IPS-18a (cell line): ENCODE data around the gene COL4A4.
A peak's percentile ranks its signal among the peaks of the same experiment; 100 is the strongest.
"Not testable (repeated sequence)": the region's sequence is repeated elsewhere in the genome, so short reads cannot be mapped to it uniquely, and the experiment has no call there.

Experiments used
- H3K27ac ChIP-seq: one replicate; pipeline ENCODE4 v1.5.1; 2013; ENCODE audit warnings: low read length
- H3K27me3 ChIP-seq: one replicate; pipeline ENCODE4 v1.6.1; 2013; ENCODE audit warnings: mild to moderate bottlenecking, low read length; ENCODE audit not compliant: control insufficient read depth, insufficient read depth
- H3K36me3 ChIP-seq: one replicate; pipeline ENCODE4 v1.6.1; 2013; ENCODE audit warnings: low read depth, low read length; ENCODE audit not compliant: control insufficient read depth
- H3K4me1 ChIP-seq: one replicate; pipeline ENCODE4 v1.6.1; 2013; ENCODE audit warnings: low read depth, low read length; ENCODE audit not compliant: control insufficient read depth
- H3K4me3 ChIP-seq: one replicate; pipeline ENCODE4 v1.5.1; 2013; ENCODE audit warnings: low read length
- H3K9ac ChIP-seq: one replicate; pipeline ENCODE4 v1.6.1; 2013; ENCODE audit warnings: mild to moderate bottlenecking, low read length, moderate library complexity
- H3K9me3 ChIP-seq: one replicate; pipeline ENCODE4 v1.6.1; 2013; ENCODE audit warnings: low read depth, low read length; ENCODE audit not compliant: control insufficient read depth

The COL4A4 gene

GRCh38 chr2:227185615-227186232 is 21.7 kb upstream of the COL4A4 start:
- peaks cover 17% of the 10 kb centered on the region for H3K4me1 ChIP-seq
- H3K9ac ChIP-seq = no peak overlapping the region
- H3K27ac ChIP-seq = no peak overlapping the region
- no peak overlapping the region for H3K4me3 ChIP-seq
- H3K27me3 ChIP-seq = no peaks in the 10 kb centered on the region
- H3K36me3 ChIP-seq = no peaks in the 10 kb centered on the region
- no peaks in the 10 kb centered on the region for H3K9me3 ChIP-seq

- peaks cover 17% of the 10 kb centered on the region for H3K4me1 ChIP-seq
- H3K27ac ChIP-seq = no peak overlapping the region
- no peak overlapping the region for H3K9ac ChIP-seq
- no peaks in the 10 kb centered on the region for H3K9me3 ChIP-seq
- H3K27me3 ChIP-seq = no peaks in the 10 kb centered on the region
- no peak overlapping the region for H3K4me3 ChIP-seq
- H3K36me3 ChIP-seq = no peaks in the 10 kb centered on the region
Measured at GRCh38 chr2:227183657-227184367, 19.8 kb upstream of the COL4A4 start.

DNA sequence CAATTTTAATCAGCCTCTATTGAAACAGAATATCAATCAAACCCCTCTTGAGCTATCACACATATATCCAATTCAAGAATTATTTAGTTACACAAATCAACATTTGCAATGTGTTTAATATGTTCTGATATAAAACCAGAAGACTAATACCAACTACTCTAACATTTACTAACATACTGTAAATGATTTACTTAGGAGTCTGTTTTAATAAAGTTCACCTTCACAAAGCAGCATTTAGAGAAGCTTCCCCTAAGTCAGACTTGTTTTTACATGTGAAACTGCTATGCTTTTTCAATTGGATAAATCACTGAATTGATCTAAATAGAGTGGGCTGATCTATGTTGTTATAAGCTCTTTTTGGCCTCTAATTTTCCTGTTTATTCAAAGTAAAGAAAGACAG is 18.8 kb upstream of the COL4A4 start:
- peaks cover 6% of the 10 kb centered on the region for H3K4me1 ChIP-seq
- H3K27me3 ChIP-seq = no peaks in the 10 kb centered on the region
- H3K4me3 ChIP-seq = no peak overlapping the region
- no peaks in the 10 kb centered on the region for H3K9me3 ChIP-seq
- no peak overlapping the region for H3K27ac ChIP-seq
- H3K36me3 ChIP-seq = no peaks in the 10 kb centered on the region
- H3K9ac ChIP-seq = no peak overlapping the region

GRCh38 chr2:227180770-227181169 is 16.8 kb upstream of the COL4A4 start:
- Histone ChIP-seq H3K4me3 (no peak overlapping the region), H3K9me3 (no peaks in the 10 kb centered on the region), H3K4me1 (peaks cover 3% of the 10 kb centered on the region), H3K9ac (no peak overlapping the region), H3K27ac (no peak overlapping the region), H3K36me3 (no peaks in the 10 kb centered on the region), H3K27me3 (no peaks in the 10 kb centered on the region)

DNA sequence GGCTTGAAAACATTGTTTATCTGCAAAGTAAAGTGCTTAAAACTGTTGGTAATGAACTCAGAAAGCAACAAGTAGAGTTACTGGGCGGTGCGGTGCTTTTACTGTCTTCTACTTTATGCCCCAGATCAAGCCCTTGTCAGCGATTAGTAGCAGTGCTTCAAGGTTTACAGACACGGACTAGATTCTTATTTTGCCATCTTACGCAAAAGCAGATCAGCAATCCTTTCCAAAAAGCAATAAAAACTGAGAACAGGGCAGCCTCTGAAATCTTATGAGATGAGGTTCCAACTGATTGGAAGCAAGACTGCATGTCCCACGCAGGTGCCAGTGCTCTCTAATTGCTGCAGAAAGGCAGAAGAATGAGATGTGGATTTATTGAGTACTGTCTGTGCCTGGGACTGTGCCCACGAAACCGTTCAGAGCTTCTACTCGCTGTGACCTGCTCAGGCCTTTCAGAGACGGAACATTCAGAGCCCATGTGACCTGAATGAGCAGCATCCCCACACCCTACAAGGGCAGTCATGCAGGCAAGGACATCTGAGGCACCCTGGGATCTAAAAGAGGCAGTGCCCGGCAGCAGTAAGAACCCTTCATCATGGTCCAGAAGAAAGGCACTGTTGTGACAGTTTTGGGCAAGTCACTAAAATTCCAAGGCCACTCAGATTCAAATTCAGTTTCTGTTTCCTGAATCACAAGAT is 16.1 kb upstream of the COL4A4 start:
- Histone ChIP-seq H3K9me3 (no peaks in the 10 kb centered on the region), H3K4me3 (no peak overlapping the region), H3K27ac (no peak overlapping the region), H3K4me1 (peaks cover 3% of the 10 kb centered on the region), H3K27me3 (no peaks in the 10 kb centered on the region), H3K36me3 (no peaks in the 10 kb centered on the region), H3K9ac (no peak overlapping the region)

DNA sequence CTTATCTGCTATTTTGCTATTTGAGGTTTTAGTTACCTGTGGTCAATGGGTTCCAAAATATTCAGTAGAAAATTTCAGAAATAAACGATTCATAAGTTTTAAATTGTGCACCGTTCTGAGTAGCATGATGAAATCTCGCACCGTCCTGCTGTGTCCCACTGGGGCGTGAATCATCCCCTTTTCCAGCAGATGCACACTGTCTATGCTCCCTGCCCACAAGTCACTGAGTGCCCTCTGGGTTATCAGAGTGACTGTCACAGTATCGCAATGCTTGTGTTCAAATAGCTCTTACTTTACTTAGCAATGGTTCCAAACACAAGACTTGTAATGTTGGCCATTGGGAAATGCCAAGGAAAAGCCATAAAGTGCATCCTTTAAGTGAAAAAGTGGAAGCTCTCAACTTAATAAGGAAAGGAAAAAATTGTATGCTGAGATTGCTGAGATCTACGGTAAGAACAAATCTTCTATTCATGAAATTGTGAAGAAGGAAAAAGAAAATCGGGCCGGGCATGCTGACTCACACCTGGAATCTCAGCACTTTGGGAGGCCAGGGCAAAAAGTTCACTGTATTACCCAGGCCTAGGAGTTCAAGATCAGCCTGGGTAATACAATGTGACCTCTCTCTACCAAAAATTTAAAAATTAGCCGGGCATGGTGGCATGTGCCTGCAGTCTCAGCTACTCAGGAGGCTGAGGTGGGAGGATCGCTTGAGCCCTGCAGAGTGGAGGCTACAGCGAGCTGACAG is 13.8 kb upstream of the COL4A4 start:
- H3K9me3 ChIP-seq = no peaks in the 10 kb centered on the region
- no peaks in the 10 kb centered on the region for H3K27me3 ChIP-seq
- no peak overlapping the region for H3K4me3 ChIP-seq
- H3K27ac ChIP-seq = no peak overlapping the region
- H3K4me1 ChIP-seq = peaks cover 3% of the 10 kb centered on the region
- H3K36me3 ChIP-seq = no peaks in the 10 kb centered on the region
- no peak overlapping the region for H3K9ac ChIP-seq

DNA sequence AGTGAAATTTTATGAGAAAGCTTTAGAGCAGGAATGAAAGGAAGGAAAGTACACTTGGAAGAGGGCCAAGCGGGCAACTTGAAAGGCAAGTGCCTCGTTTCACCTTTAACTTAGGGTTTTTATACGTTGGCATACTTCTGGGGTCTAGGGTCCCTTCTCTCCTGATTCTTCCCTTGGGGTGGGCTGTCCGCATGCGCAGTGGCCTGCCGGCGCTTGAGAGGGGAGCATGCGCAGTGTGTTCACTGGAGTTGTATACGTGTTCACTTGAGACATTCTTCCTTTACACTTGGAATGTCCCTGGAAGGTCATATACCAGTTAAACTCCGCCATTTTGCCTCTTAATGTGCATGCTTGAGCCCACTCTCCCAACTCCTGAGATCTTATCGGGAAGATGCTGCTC is 7.8 kb upstream of the COL4A4 start:
- H3K4me3 ChIP-seq, H3K36me3 ChIP-seq, H3K27me3 ChIP-seq, H3K9me3 ChIP-seq, H3K4me1 ChIP-seq, H3K9ac ChIP-seq, H3K27ac ChIP-seq: not testable (repeated sequence)

- Histone ChIP-seq H3K9me3 (no peaks in the 10 kb centered on the region), H3K36me3 (no peaks in the 10 kb centered on the region), H3K27me3 (peaks cover 68% of the 10 kb centered on the region), H3K4me1 (peaks cover 5% of the 10 kb centered on the region), H3K4me3 (peak overlapping the region; percentile 58), H3K9ac (no peak overlapping the region), H3K27ac (no peak overlapping the region)
Measured at GRCh38 chr2:227164763-227165291, 822 bp upstream of the COL4A4 start.

GRCh38 chr2:227163485-227163997 is 464 bp downstream of the COL4A4 start:
- Histone ChIP-seq H3K27me3 (peaks cover 68% of the 10 kb centered on the region), H3K9me3 (no peaks in the 10 kb centered on the region), H3K9ac (no peak overlapping the region), H3K4me1 (peaks cover 5% of the 10 kb centered on the region), H3K36me3 (no peaks in the 10 kb centered on the region), H3K4me3 (peak overlapping the region; percentile 58), H3K27ac (no peak overlapping the region)

GRCh38 chr2:227161947-227162346 is 2.1 kb downstream of the COL4A4 start:
- Histone ChIP-seq H3K9ac (no peak overlapping the region), H3K27me3 (peaks cover 68% of the 10 kb centered on the region), H3K36me3 (no peaks in the 10 kb centered on the region), H3K9me3 (no peaks in the 10 kb centered on the region), H3K27ac (no peak overlapping the region), H3K4me3 (no peak overlapping the region), H3K4me1 (peaks cover 5% of the 10 kb centered on the region)

GRCh38 chr2:227160164-227160563 is 3.8 kb downstream of the COL4A4 start:
- H3K4me3 ChIP-seq = no peak overlapping the region
- peaks cover 52% of the 10 kb centered on the region for H3K27me3 ChIP-seq

More at GRCh38 chr2:227160164-227160563, 3.8 kb downstream of the COL4A4 start:
- Histone ChIP-seq H3K4me1 (peaks cover 5% of the 10 kb centered on the region), H3K27ac (no peak overlapping the region), H3K36me3 (no peaks in the 10 kb centered on the region), H3K9ac (no peak overlapping the region), H3K9me3 (no peaks in the 10 kb centered on the region)
